ENCODE results near the gene MYOT. TPM values are rescaled to one million over a fixed set of nuclear protein-coding genes. Genes with fewer than 3 reads are reported as not detected.

MYOT gene
- total and polyA plus RNA-seq, 2 of the 4 experiments (the other 2 are of a cell fraction) = not detected

DNA sequence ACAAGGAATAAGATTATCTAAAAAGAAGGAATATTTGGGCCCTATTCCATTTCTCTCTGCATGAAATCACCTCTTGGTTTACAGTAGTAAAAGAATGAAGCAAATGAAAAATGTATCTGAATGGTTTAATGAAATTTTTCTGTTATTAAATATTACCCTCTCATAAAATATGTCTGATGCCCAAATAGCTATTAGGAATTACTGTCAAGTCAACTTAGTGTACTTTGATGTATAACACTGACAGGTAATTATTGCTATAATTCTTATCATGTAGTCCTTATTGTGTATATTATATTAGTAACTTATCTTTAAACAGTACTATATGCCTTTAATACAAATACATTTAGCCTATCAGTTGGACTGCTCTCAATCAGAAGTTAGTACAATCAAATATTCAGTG is 8.4 kb downstream of the MYOT start:
- DNase-seq (no peak), ATAC-seq (ENCODE audit: low read depth) (no peak)
- Histone ChIP-seq H2BK15ac (ENCODE audit: low read depth, low read length) (no peak overlapping the region), H3K9me3 (ENCODE audit: control insufficient read depth, insufficient read depth, low read length) (no peaks in the 10 kb centered on the region), H4K5ac (ENCODE audit: low read depth, low read length) (no peak overlapping the region), H3K4ac (ENCODE audit: low read depth, low read length) (no peak overlapping the region), H4K20me1 (ENCODE audit: insufficient read depth, low read length) (no peaks in the 10 kb centered on the region), H2AK5ac (ENCODE audit: low read depth, low read length) (no peak overlapping the region), H3K23ac (ENCODE audit: low read depth, low read length) (no peak overlapping the region), H3K4me3 (ENCODE audit: insufficient read depth, low read depth, low read length) (no peak overlapping the region), H3K56ac (ENCODE audit: extremely low read depth, insufficient read depth, low read length) (no peak overlapping the region), H4K8ac (ENCODE audit: low read depth in 2 of 2, low read length in 2 of 2) (no peak overlapping the region), H2BK20ac (ENCODE audit: low read depth, low read length) (no peak overlapping the region), H3K36me3 (ENCODE audit: control insufficient read depth, insufficient read depth, low read length) (no peaks in the 10 kb centered on the region), H2BK120ac (ENCODE audit: low read depth, low read length) (no peak overlapping the region), H3K9ac (ENCODE audit: low read depth, low read length) (no peak overlapping the region), H3K9me1 (ENCODE audit: insufficient read depth, low read length) (no peaks in the 10 kb centered on the region), H4K91ac (ENCODE audit: insufficient read depth, low read depth, low read length) (no peak overlapping the region), H3K4me1 (ENCODE audit: control insufficient read depth, insufficient read depth, low read length) (no peaks in the 10 kb centered on the region), H3K18ac (ENCODE audit: low read depth, low read length) (no peak overlapping the region), H2AK9ac (replicated peaks; ENCODE audit: low read depth, low read length, poor library complexity) (no peak overlapping the region), H3K27me3 (ENCODE audit: control insufficient read depth, insufficient read depth, low read length) (peaks cover 2% of the 10 kb centered on the region), H3K27ac (ENCODE audit: insufficient read depth, low read length) (no peak overlapping the region), H2AFZ (replicated peaks; ENCODE audit: low read length, poor library complexity) (no peak overlapping the region), H3K4me2 (ENCODE audit: low read depth, low read length) (no peak overlapping the region), H3K79me1 (ENCODE audit: low read depth in 1 of 2, low read length in 2 of 2) (no peaks in the 10 kb centered on the region), H3K14ac (replicated peaks; ENCODE audit: low read depth, low read length) (no peak overlapping the region), H2BK5ac (ENCODE audit: low read depth, low read length, poor library complexity, severe bottlenecking) (no peak overlapping the region)
- ChIA-PET POLR2A (ENCODE audit: unreplicated experiment) (no interaction called here), CTCF (no interaction called here)
- dilution Hi-C loops (cut with HindIII; ENCODE audit: low sequenced_read_pairs, unreplicated experiment) = no loop called here
- in situ Hi-C loops (cut with MboI; ENCODE audit: low sequenced_read_pairs) = no loop called here
- no TSS peak for BruUV-seq (replicated peaks)
- intact Hi-C loops (cut with micrococcal nuclease) = no loop called here
- no peak for TF ChIP-seq MAZ (IDR thresholded peaks at IDR 0.05; ENCODE audit: borderline replicate concordance, low read depth, low read length)
- TF ChIP-seq RCOR1 (IDR thresholded peaks at IDR 0.05; ENCODE audit: insufficient replicate concordance, low read length) = no peak
- TF ChIP-seq BHLHE40 (IDR thresholded peaks at IDR 0.05; ENCODE audit: low read depth, low read length) = no peak
